Thyroid gland (tissue), 4 donors: ENCODE measurements around the gene DMD.

ENCODE experiments used
- CTCF ChIP-seq, 6 experiments: fragments of 200-600 bp in 3 of 6; fragments of 450-650 bp in 3 of 6; sonication (generic) in 3 of 6; IDR thresholded peaks; one replicate each; pipeline ENCODE4 v1.5.1; 2016 to 2019; ENCODE audit warnings: antibody characterized with exemption in 6 of 6, mild to moderate bottlenecking in 2 of 6, inconsistent platforms in 1 of 6, moderate library complexity in 1 of 6
- POLR2A ChIP-seq, 2 donors: fragments of 450-650 bp; IDR thresholded peaks; one replicate each; pipeline ENCODE4 v1.6.1; 2017; ENCODE audit warnings: antibody characterized with exemption in 2 of 2, mild to moderate bottlenecking in 2 of 2, moderate library complexity in 1 of 2

GRCh38 chrX:33014086-33014485 is 197.3 kb downstream of the DMD start:
- TF ChIP-seq CTCF (IDR thresholded peaks at IDR 0.05) (no peak), POLR2A (IDR thresholded peaks at IDR 0.05) (no peak)
